HG03280 (cell line): ENCODE results near the gene ABTB2.

Experiments
- ATAC-seq: cut with Tn5 transposase; IDR thresholded peaks from one replicate; pipeline ENCODE4 v1.9.1; 2021; ENCODE audit warnings: mild to moderate bottlenecking, moderate library complexity; ENCODE audit not compliant: unreplicated experiment

ABTB2 gene

GRCh38 chr11:34176751-34177209 lies 181.0 kb downstream of the ABTB2 start:
- no peak for ATAC-seq

- ATAC-seq: no peak
These were observed 182.4 kb downstream of the ABTB2 start for GRCh38 chr11:34175284-34176019.

GRCh38 chr11:34174412-34175041 lies 183.3 kb downstream of the ABTB2 start:
- ATAC-seq: peak; percentile 87

- no peak for ATAC-seq
These were observed 184.8 kb downstream of the ABTB2 start for GRCh38 chr11:34173050-34173449.

- no peak for ATAC-seq
These were observed 188.1 kb downstream of the ABTB2 start for GRCh38 chr11:34169686-34170085.

- no peak for ATAC-seq
These were observed 189.0 kb downstream of the ABTB2 start for GRCh38 chr11:34168642-34169420.

DNA sequence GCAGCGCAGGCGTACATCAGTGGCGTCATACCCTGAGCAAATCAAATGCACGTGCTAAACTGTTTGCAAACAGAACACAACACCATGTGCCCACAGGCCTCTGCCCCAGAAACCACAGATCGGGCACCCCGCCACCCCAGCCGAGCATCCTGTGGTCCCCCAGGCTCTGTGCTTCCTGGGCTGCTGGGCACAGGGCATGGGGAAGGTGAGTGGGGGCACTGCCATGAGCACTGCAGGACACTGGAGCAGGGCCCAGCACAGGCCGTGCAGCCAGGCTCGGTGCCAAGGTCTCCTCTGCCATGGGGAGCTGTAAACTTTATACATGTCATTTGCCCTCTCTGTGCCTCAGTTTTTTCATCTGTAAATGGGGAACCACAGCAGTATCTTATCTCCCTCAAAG lies 189.8 kb downstream of the ABTB2 start:
- no peak for ATAC-seq

- ATAC-seq: no peak
These were observed 190.7 kb downstream of the ABTB2 start for GRCh38 chr11:34166806-34167740.

DNA sequence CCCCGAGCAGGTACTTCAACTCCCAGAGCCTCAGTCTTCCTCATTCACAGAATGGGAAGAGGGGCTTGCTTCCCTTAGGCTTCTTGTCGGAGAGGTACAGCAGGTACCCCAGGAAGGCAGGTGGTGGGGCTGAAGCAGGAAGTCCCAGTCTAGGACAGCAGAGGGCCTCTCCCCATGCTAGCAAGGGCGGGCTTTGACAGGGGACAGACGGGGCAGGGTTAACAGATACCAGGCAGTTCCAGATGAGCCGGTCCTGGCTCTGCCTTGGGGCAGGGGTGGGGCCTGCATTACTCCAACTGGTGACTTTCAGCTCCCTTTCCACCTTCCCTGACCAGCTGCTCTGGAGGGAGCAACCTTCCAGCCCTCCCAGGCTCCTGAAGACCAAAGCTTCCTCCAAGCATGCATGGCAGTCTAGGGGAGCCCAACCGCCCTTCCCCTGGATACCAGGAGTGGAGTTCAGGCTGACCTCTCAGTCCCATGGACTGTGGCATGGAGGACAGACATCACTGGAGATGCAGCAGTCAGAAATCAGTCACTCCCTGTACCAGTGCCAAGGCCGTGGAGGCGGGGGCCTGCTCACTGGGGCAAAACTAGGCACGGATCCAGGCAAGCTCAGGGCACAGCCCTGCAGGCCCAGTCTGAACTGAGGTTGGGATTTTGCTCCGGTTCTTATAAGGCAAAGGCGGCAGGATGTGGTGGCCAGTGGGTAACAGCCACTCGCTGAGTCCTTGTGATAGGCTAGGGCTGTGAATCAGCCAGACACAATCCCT lies 191.8 kb downstream of the ABTB2 start:
- ATAC-seq: no peak

GRCh38 chr11:34165121-34165520 lies 192.7 kb downstream of the ABTB2 start:
- ATAC-seq: no peak

GRCh38 chr11:34162856-34163255 lies 195.0 kb downstream of the ABTB2 start:
- ATAC-seq: no peak

GRCh38 chr11:34162493-34162820 lies 195.4 kb downstream of the ABTB2 start:
- no peak for ATAC-seq

DNA sequence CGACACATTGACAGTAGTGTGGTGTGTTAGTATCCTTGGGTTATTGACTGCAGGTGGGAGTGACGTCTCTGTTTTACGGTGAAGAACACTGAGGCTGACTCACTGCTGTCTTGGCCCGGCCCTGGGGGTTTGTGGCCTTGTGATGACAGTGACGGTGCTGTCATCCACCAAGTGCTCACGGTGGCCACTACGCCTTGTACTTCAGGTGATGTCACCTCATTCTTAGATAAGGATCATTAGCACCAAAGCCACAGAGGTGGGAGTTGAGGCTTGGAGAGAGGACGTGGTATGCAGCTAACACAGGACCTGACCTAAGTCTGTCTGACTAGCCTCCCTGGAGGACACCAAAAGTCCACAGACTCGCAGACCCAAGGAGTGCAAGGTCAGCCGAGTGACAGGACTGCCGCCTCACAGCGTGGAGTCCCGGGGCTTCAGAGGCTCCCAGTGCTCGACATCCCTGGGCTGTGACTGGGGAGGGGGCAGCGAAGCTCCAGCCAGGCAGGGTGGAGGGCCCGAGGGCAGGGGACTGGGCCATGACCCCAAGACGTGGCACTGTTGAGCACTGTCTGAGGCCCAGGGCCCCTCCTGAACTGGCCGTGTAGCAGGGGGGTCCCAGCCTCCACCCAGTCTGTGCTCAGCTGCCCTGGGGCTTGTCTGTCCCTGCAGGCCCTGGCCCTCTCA lies 195.9 kb downstream of the ABTB2 start:
- no peak for ATAC-seq

- no peak for ATAC-seq
These were observed 196.4 kb downstream of the ABTB2 start for GRCh38 chr11:34161361-34161760.

DNA sequence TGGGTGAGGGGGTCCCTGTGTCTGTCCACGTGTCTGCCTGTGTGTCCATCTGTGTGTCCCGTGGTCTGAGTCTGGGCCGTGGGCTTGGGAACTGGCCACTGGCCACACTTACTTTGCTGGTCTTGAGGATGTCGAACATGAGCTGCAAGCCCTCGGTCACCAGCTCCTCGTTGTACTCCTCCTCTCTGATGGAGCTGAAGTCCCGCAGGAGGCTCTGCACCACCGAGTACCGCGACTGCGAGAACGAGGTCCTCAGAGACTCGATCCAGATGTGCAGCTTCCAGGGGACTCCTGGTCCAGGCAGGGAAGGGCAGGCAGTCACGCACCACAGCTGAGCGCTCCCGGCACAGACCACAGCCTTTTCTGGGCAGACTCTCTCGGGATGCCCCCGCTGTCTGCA lies 197.0 kb downstream of the ABTB2 start:
- ATAC-seq: no peak

DNA sequence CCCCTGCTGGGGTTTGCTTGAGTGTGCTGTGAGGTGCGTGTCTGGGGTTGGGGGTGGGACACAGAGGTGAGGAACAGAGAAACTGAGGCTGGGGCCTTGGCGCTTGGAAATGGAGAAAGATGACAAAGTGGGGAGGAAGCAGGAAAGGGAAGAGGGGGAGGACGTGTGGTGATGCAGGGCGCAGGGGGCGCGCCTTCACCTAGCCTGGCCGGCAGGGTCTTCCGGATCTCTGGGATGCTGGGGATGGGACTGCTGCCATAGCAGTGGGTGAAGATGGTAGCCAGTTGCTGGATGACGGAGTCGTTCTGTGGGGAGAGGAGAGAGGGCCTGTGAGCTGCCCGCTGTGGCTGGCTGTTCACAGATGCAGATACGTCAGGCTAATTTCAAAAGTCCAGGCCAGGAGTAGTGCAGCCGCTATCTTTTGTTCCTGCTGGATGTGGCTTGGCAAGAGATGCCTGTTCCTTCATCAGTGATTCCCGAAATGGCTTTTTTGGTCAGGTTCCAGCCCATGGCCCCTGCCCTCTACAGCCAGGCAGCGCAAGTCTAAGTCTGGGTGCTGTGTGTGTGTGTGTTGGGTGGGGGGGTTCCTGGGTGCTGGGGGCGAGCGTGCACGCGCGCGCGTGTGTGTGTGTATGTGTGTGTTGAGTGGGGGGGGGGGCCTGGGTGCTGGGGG lies 197.6 kb downstream of the ABTB2 start:
- no peak for ATAC-seq

DNA sequence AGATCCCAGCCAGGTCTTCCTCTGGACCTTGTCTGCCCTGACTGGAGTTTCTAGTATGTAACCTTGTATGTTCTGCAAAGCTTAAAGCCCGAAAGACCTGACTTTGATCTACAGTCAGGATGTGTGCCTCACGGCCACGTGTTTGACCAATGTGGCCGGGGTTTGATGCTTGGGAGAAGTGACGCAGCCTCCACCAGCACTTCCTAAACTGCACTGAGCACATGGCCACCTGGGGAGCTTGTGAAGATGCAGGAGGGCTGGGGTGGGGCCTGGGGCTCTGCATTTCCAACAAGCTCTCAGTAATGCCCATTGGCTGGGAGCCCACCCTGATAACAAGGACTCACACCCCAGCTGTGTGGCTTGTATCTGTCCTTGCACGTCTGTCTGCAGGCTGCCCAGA lies 199.1 kb downstream of the ABTB2 start:
- no peak for ATAC-seq

- ATAC-seq: no peak
These were observed 200.6 kb downstream of the ABTB2 start for GRCh38 chr11:34157163-34157562.

DNA sequence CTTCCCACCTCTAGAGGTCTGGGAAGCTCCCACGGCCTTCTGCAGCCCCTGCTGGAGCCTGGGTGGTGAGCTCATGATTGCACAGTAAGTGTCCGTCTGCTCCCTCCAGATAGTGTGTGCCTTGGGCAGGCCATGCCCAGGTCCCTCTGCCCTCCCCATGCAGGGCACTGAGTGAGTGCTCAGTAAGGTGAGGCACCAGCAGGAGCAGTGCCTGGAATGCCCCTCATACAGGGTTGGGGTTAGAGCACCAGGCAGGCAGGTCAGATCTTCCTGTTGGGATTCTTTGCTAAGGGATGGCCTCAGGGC lies 202.1 kb downstream of the ABTB2 start:
- no peak for ATAC-seq
